ENCODE data around the gene GSTO2.

GSTO2 gene

DNA sequence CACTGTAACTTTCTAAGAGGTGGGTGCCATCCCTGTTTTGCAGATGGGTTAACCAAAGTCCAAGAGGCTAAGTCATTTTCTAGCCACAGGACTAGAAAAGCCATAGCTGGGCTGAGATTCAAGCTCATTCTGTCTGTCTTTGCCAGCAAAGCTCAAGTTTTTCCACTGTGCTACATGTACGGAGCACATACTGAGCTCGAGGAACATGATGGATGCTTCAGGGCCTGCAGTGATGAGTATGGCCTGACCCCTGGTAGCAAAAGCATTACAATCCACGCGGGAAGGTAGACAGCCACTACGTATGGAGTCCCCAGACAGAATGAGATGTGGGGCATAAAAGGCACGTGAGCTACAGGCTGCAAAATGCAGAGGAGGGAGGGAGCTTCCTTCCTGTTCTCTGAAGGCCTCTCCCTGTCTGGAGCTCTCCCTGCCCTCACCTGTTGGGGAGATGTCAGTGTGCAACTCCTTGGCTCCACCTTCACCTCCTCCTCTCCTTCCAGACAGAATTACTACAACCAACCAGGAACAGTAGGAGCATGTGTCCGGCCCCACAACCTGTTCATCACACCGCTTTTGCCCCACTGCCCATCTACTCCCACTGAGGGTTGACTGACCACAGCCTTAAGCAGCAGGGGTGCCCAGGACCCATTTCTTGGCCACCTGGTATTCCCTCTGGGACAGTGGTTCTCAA, 52.9 kb downstream of the GSTO2 start:
- H3K36me3 ChIP-seq (ENCODE audit: control insufficient read depth in 2 of 2, insufficient read depth in 1 of 2, low read length in 2 of 2) = no peaks in the 10 kb centered on the region
- H3K9me3 ChIP-seq (ENCODE audit: control insufficient read depth, insufficient read depth, low read depth, low read length) = no peaks in the 10 kb centered on the region
- CTCF ChIA-PET = interaction anchor here (1.2 to 3.4 kb wide), 4 partner anchors 16 to 30 kb away, joined by 4 to 21 read pairs (median 12); partner anchors contain the start of gene ITPRIP
- H3K4me3 ChIP-seq (ENCODE audit: low read depth, low read length) = no peak overlapping the region
- H3K27ac ChIP-seq (ENCODE audit: extremely low read depth, low read depth, low read length) = no peak overlapping the region
- TF ChIP-seq SCRT2 (tag by site-specific recombination; IDR thresholded peaks at IDR 0.05) (peak; percentile 89), ZNF658 (tag by site-specific recombination; IDR thresholded peaks at IDR 0.05) (no peak), ZBTB8A (tag by site-specific recombination; IDR thresholded peaks at IDR 0.05) (no peak), FEZF1 (tag by site-specific recombination; IDR thresholded peaks at IDR 0.05) (no peak), ZNF701 (tag by site-specific recombination; IDR thresholded peaks at IDR 0.05) (no peak), ZNF114 (tag by site-specific recombination; IDR thresholded peaks at IDR 0.05) (no peak), ZNF513 (tag by site-specific recombination; IDR thresholded peaks at IDR 0.05) (no peak)
- peaks cover 2% of the 10 kb centered on the region; the same call in 1 of the 2 replicates for H3K4me1 ChIP-seq (ENCODE audit: control insufficient read depth, insufficient read depth, low read length)
- POLR2A ChIA-PET = interaction anchor here (0.7 kb wide), 1 partner anchor 340 kb away, joined by 3 read pairs; no protein-coding TSS in a partner anchor

DNA sequence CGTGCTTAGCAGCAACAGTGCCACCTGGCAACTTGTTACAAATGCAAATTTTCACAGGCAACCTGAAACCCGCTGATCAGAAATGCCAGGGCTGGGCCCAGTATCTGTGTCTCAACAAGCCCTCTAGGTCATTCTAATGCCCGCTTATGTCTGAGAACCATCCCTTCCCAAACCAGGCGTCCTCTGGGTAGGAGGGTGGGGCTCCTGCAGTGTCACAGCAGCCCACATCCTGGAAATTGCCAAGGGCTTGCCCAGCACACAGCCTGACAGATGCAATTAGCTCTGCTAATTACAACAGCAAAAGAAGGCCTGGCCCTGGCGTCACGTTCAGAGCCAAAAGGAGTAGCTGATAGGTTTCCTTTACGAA, 53.4 kb downstream of the GSTO2 start:
- no peaks in the 10 kb centered on the region for H3K36me3 ChIP-seq (ENCODE audit: control insufficient read depth in 2 of 2, insufficient read depth in 1 of 2, low read length in 2 of 2)
- TF ChIP-seq ZIC2 (tag by site-specific recombination; IDR thresholded peaks at IDR 0.05) (peak; percentile 50; the same call in 1 of the 2 replicates), SCRT2 (tag by site-specific recombination; IDR thresholded peaks at IDR 0.05) (0 out of 2 replicates have a peak, but pooled peaks have one; percentile 56), ZNF280D (tag by site-specific recombination; IDR thresholded peaks at IDR 0.05) (no peak), ZNF133 (tag by site-specific recombination; IDR thresholded peaks at IDR 0.05) (no peak), ZNF24 (tag by site-specific recombination; IDR thresholded peaks at IDR 0.05) (no peak)
- TF ChIP-seq, protein P1, sequence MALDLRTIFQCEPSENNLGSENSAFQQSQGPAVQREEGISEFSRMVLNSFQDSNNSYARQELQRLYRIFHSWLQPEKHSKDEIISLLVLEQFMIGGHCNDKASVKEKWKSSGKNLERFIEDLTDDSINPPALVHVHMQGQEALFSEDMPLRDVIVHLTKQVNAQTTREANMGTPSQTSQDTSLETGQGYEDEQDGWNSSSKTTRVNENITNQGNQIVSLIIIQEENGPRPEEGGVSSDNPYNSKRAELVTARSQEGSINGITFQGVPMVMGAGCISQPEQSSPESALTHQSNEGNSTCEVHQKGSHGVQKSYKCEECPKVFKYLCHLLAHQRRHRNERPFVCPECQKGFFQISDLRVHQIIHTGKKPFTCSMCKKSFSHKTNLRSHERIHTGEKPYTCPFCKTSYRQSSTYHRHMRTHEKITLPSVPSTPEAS (tag by site-specific recombination; IDR thresholded peaks at IDR 0.05) = no peak
- no peak overlapping the region for H3K4me3 ChIP-seq (ENCODE audit: low read depth, low read length)
- H3K9me3 ChIP-seq (ENCODE audit: control insufficient read depth, insufficient read depth, low read depth, low read length) = no peaks in the 10 kb centered on the region
- H3K4me1 ChIP-seq (ENCODE audit: control insufficient read depth, insufficient read depth, low read length) = peaks cover 2% of the 10 kb centered on the region; the same call in 1 of the 2 replicates
- POLR2A ChIA-PET = no interaction called here
- CTCF ChIA-PET = interaction anchor here (1.9 to 3.4 kb wide), 2 partner anchors 17 to 31 kb away, joined by 17 to 21 read pairs; no protein-coding TSS in a partner anchor
- no peak overlapping the region for H3K27ac ChIP-seq (ENCODE audit: extremely low read depth, low read depth, low read length)

DNA sequence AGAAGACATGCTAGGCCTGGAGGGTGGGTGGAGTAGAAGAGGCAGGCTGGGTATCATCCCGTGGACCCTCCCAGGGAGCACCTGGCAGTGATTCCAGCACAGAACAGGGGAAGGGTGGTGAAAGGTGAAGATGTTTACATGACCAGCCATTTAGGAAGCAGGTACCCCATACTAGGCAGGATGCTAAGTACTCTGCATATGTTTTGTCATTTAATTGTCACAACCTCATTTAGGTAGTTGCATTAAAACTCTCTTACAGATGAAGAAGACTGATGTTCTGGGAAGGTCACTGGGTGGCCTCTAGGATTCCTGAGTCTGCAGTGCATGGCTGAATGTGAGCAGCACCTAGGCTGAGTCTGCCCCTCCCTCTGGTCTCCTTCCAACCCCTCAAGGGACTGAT, 54.1 kb downstream of the GSTO2 start:
- H3K36me3 ChIP-seq (ENCODE audit: control insufficient read depth in 2 of 2, insufficient read depth in 1 of 2, low read length in 2 of 2) = no peaks in the 10 kb centered on the region
- POLR2A ChIA-PET = no interaction called here
- TF ChIP-seq AEBP2 (tag by site-specific recombination; IDR thresholded peaks at IDR 0.05; ENCODE audit: borderline replicate concordance) = no peak
- TF ChIP-seq ZNF202 (tag by site-specific recombination; IDR thresholded peaks at IDR 0.05; ENCODE audit: borderline replicate concordance) = no peak
- TF ChIP-seq ZNF174 (tag by site-specific recombination; IDR thresholded peaks at IDR 0.05) = no peak
- no peak for TF ChIP-seq ZNF23 (tag by site-specific recombination; IDR thresholded peaks at IDR 0.05; ENCODE audit: borderline replicate concordance)
- TF ChIP-seq KLF9 (tag by site-specific recombination; IDR thresholded peaks at IDR 0.05; ENCODE audit: low read depth) = no peak
- TF ChIP-seq ZNF223 (tag by site-specific recombination; IDR thresholded peaks at IDR 0.05) = no peak
- TF ChIP-seq ZNF670 (tag by site-specific recombination; IDR thresholded peaks at IDR 0.05; ENCODE audit: low read depth) = no peak
- TF ChIP-seq, protein P2, sequence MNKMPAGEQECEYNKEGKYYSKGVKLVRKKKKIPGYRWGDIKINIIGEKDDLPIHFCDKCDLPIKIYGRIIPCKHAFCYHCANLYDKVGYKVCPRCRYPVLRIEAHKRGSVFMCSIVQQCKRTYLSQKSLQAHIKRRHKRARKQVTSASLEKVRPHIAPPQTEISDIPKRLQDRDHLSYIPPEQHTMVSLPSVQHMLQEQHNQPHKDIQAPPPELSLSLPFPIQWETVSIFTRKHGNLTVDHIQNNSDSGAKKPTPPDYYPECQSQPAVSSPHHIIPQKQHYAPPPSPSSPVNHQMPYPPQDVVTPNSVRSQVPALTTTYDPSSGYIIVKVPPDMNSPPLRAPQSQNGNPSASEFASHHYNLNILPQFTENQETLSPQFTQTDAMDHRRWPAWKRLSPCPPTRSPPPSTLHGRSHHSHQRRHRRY (tag by site-specific recombination; IDR thresholded peaks at IDR 0.05) = no peak
- TF ChIP-seq ELK4 (IDR thresholded peaks at IDR 0.05; ENCODE audit: borderline replicate concordance, low read depth, low read length) = no peak
- no peak for TF ChIP-seq ZIC2 (tag by site-specific recombination; IDR thresholded peaks at IDR 0.05)

More for the DNA sequence above, 54.1 kb downstream of the GSTO2 start:
- Histone ChIP-seq H3K4me1 (ENCODE audit: control insufficient read depth, insufficient read depth, low read length) (peaks cover 2% of the 10 kb centered on the region; the same call in 1 of the 2 replicates), H3K27ac (ENCODE audit: extremely low read depth, low read depth, low read length) (no peak overlapping the region), H3K4me3 (ENCODE audit: low read depth, low read length) (no peak overlapping the region), H3K9me3 (ENCODE audit: control insufficient read depth, insufficient read depth, low read depth, low read length) (no peaks in the 10 kb centered on the region)
- CTCF ChIA-PET = interaction anchor here (1.9 kb wide), 1 partner anchor 32 kb away, joined by 17 read pairs; no protein-coding TSS in a partner anchor
